Measurements from ENCODE around the gene SLC19A1.

Gene SLC19A1

DNA sequence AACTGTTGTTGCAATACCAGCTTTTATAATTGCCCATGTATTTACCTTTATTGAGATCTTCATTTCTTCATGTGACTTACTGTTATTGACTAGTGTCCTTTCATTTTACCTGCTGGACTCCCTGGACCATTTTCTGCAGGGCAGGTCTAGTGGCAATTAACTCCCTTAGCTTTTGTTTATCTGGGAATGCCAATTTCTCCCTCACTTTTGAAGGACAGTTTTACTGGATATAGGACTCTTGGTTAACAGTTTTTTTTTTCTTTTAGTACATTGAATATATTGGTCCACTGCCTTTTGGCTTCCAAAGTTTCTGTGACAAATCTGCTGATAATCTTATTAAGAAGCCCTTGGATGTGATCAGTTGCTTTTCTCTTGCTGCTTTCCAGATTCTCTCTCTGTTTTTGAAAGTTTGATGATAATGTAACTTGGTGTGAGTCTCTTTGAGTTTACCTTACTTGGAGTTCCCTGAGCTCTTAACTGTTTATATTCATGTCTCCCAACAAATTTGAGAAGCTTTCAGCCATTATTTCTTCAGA is 80.4 kb downstream of the SLC19A1 start:
- DNase-seq = no peak

DNA sequence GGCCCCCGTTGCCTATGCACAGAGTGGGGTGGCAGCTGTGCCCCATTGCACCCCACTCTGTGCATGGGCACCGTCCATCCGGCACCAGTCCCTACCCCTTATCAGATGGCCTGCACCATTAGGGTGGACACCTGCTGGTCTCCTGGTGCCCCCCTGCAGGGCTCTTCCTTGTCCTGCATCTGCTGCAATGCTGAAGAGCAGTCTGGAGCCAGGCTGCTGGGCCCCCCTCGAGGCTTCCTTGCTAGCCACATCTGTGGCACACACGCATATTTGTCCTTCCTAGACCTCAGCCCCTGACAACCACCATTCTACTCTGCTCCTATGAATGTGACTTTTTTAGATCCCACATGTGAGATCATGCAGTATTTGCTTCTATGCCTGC is 80.9 kb downstream of the SLC19A1 start:
- DNase-seq = no peak

DNA sequence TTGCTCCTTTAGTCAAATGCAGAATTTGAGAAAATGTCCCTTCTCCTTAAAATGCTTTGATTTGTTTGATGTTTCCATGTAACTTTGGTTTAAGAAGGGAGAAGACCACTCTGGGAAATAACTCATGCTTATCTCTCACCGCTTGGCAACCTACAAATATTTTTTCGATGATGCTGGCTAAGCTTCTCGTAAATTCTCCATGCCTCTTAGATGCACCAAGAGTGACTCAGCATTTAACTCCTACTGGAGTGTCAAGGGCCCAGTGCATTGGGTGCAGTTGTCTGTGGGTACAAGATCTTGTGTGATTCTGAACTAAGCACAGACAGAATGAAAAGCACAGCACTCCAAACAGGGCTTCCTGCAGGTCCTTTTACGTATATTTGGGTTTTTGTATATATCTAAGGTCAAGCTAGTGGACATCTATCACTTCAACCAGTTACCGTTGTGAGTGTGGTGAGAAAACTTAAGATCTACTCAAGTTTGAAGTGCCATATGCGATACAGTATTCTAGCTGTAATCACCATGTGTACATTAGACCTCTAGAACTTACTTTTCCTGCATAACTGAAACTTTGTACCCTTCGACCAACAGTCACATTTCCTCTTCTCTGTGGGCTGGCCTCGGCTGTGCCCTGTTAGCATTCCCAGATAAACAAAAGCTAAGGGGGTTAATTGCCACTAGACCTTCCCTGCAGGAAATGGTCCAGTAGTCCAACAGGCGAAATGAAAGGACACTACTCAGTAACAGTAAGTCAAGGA is 81.5 kb downstream of the SLC19A1 start:
- no peak for DNase-seq

DNA sequence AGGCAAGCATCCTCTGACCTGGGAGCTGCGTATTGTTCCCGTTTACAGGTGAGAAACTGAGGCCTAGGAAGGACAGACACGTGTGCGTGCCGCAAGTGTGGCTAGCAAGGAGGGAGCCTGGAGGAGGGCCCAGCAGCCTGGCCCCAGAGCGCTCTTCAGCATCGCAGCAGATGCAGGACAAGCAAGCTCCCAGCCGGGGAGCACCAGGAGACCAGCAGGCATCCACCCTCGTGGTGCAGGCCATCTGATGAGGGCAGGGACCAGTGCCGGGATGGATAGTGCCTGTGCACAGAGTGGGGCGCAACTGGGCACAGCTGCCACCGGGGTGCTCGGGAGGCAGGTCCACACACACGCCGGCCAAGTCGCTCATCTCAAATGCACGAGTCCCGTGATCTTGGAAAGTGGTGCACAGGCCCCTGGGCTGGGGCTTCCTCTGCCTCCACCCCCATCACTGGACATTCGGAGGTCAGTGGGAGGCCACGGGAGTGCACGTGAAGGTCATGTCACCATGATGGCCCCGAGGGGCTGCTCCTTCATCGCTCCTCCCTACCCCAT is 82.2 kb downstream of the SLC19A1 start:
- DNase-seq = no peak

DNA sequence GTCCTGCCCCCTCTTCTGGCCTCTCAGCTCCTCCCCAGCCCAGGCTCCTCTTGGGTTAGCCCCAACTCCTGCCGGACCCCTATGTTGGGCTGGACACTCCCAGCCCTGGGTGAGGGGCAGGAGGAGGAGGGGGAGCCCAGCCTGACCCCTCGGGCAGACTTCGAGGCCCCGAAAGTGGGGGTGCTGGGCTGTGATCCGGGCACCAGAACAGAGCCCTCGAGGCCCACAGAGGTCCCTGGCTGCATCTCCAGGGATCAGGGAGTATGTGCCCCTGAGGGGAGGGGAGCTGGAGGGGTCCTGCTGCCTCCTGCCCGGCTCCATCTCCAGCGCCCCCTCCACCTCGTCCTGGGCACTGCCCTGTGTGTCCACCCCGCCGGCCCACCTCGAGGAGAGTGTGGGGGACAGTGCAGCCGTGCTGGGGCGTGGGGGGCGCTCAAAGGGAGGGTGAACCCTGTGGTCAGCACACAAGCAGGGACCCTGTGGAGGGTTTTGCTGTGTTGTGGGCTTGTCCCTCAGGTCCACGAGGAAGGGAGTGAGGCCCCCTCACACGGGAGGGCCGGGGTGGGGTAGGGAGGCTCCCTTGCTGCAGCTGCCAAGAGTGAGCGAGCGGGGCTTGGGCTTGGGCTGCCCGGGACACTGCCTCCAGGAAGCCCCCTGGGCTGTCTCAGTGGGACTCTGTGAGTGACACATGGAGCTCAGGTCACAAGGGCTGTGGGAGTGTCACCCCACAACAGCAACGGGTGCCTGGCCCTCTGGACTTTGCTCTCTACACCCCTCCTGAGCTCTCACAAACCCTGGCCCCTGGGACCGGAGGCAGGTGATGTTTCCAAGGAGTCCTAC is 82.8 kb downstream of the SLC19A1 start:
- no peak for DNase-seq

DNA sequence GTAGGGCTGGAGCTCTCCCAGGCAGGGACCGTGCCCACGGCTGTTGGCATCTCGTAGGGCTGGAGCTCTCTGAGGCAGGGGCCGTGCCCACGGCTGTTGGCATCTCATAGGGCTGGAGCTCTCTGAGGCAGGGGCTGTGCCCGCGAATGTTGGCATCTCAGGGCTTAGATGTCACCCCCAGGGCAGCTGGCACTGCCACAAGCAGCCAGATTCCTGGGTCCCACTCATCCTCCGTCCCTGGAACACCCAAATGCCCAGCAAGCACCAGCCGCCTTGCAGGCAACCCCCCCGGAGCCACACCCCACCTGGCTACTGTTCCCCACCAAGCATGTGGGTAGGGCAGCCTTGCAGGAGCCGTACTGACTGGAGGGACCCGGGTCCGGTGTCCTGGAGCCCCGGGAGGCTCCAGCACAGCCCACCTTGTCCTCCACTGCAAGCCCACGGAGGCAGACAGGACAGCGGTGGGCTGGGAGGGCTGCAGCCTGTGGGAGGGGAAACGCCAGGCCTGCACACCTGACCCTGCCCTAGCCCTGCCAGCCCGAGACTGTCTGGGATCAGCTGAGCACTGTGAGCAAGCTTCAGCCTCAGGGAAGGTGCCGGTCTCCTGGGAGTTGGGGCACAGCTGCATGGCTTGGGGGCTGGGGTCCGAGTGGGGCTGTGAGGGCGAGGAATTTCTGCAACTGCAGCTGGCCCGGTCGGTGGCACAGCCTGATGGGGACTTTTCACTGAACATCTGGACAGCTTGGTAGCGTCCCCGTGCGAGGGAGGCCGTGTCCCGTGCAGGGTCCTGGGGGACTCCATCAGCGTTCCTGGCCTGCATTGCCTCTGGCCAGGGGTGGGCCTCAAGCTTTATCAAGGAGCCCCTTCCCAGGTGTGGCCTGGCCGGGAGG is 83.7 kb downstream of the SLC19A1 start:
- DNase-seq = no peak

DNA sequence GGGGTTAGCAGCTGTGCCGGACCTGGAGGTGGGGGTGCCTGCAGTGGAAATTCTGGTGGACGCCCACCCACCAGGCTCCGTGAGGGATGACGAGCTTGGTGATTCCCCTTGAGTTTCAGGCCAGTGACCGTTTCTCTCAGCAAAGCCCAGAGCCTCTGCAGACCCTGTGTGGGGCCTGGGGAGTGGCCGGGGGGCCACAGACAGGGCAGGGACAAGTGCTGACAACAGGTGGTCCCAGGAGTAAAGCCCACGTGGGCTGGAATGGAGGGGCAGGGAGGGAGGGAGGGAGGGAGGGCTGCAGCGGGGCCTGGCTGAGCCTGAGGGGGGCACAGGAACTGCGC is 84.4 kb downstream of the SLC19A1 start:
- no peak for DNase-seq

DNA sequence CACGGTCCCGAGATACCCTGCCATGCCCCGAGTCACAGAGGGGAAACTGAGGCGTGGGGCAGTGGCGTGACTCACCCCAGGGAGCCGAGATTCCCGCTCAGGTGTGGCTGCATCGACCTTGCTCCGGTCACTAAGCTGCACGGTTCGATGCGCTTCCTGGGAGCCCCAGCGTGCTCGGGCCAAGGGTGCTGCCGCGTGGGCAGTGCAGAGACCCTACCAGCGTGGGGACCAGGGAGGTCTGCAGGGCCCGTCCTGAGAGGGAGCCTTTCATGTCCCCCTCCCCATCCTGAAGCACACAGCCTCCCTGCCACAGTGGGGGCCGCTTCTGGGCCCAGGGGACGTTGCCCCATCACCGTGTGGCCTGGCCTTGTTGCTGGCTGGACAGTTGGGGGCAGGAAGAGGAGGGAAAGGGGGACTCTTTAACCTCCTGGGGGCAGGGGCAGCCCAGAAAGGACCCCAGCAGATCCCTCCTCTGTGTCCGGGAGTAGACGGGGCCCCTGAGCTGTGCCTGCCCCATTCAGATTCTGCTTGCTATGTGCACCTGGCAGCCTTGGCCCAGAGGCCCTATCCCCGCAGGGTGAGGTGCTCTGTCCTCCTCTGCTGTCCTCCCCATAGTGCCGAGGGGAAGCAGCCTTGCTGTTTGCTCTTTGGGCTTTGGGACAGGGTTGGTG is 84.9 kb downstream of the SLC19A1 start:
- DNase-seq = no peak

DNA sequence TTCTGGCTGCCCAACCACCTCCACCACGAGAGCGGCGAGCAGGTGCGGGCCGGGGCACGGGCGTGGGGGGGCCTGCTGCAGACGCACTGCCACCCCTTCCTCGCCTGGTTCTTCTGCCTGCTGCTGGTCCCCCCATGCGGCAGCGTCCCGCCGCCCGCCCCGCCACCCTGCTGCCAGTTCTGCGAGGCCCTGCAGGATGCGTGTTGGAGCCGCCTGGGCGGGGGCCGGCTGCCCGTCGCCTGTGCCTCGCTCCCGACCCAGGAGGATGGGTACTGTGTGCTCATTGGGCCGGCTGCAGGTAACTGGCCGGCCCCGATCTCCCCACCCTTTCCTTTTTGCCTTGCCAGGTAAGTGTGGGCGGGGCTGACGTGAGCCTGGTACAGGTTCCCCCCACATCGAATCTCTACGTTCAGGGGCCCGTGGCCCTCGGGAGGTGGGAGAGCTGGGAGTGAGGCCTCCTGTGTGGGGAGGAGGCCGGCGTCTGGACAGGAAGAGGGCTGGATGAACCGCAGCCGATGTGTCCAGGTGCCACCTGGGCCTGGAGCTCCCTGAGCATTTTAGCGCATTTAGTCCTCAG is 85.6 kb downstream of the SLC19A1 start:
- no peak for DNase-seq

DNA sequence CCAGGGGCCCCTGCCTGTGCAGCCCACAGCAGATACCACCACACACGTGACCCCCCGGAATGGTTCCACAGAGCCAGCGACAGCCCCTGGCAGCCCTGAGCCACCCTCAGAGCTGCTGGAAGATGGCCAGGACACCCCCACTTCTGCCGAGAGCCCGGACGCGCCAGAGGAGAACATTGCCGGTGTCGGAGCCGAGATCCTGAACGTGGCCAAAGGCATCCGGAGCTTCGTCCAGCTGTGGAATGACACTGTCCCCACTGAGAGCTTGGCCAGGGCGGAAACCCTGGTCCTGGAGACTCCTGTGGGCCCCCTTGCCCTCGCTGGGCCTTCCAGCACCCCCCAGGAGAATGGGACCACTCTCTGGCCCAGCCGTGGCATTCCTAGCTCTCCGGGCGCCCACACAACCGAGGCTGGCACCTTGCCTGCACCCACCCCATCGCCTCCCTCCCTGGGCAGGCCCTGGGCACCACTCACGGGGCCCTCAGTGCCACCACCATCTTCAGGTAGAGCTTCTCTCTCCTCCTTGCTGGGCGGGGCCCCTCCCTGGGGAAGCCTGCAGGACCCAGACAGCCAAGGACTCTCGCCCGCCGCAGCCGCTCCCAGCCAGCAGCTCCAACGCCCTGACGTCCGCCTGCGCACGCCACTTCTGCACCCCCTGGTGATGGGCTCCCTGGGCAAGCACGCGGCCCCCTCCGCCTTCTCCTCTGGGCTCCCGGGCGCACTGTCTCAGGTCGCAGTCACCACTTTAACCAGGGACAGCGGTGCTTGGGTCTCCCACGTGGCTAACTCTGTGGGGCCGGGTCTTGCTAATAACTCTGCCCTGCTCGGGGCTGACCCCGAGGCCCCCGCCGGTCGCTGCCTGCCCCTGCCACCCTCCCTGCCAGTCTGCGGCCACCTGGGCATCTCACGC is 86.3 kb downstream of the SLC19A1 start:
- no peak for DNase-seq

DNA sequence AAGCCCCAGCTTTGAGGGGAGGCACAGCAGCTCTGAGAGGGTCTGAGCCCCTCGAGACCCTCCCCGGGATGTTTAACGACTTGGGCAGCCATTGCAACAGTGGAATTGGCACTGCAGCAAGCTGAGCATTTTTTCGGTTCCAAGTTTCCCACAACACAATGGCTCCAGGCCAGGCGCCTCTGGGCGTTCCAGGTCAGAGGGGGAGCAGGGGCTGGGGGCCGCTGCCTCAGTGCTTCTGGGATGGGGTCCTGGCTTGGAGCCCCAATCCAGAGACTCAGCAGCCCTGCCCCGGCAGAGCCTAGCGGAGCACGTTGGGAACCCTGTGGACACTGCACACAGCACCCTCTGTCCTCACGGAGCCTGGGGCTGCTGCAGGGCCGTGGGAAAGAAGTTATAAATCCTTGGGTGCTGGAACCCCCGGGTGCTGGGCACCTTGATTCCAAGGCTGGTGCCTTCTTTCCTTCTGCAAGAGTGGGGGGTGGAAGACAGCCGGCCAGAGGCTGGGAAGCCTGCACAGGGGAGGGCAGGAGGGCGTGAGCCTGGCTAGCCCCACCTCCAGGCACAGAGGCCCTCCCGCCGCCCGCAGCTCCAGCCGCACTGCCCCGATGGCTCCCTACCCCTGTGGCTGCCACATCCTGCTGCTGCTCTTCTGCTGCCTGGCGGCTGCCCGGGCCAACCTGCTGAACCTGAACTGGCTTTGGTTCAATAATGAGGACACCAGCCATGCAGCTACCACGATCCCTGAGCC is 87.1 kb downstream of the SLC19A1 start:
- no peak for DNase-seq

DNA sequence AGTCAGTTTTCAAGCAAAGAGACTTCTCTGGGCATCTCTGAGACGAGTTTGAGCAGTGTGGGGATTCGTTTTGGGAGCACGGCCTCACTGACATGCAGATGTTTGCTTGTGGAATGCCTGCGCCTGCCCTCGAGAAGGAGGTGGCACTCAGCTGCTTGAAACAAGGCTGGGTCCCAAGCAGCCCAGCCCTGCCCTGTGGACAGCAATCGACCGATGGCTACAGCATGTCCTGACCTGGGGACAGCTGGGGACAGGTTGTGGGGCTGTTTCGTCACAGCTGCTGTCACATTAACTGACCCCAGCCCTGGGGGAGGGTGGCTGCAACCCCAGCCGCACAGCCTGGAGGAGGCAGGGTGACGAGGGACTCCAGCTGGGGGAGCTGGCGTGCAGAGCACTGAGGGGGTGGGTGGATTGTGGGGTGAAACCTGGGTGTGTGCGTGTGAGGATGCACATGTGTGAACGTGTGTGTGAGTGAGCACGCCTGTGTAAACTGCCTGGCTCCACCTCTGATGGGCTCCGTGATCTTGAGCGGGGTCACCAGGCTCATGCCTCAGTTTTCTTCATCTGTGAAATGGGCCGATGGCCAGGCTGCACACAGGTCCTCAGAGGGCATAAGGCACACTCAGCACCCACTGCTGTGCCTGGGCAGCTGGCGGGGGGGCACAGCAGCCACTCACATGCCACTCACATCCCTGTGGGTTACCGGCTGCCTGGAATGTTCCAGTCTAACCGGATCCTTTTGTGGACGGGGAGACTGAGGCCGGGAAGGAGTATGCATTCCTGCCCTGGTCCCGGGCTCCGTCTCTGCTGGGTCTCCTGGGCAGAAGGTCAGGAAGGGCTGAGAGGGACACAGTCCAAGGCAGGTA is 87.9 kb downstream of the SLC19A1 start:
- DNase-seq = no peak

DNA sequence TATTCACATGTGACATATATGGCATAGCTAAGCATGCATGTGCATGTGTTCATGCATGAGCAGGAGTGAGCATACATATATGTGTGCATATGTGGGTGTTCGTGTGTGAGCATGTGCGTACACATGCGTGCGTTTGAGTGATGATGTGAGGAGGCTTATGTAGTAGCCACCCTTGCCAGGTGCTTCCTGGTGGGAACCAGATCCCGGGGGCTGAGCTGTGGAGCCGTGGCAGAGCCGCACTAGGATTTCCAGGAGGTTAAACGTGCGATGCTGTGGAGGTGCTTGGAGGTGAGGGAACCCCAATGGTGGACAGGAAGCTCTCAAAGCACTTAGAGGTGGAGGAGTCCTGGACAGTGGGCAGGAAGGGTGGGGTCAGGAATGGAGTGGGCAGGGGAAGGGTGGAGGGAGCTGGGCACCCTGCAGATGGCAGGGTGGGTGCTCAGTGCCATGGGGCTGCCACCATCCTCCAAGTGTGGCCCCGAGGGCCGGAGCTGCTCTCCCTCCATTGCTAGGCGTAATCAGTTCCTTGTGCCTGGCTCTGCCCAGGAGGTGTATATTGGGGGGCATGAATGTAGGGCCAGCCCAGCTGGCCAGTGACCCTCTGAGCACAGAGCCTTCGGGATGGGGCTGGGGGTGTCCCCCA is 88.8 kb downstream of the SLC19A1 start:
- no peak for DNase-seq

DNA sequence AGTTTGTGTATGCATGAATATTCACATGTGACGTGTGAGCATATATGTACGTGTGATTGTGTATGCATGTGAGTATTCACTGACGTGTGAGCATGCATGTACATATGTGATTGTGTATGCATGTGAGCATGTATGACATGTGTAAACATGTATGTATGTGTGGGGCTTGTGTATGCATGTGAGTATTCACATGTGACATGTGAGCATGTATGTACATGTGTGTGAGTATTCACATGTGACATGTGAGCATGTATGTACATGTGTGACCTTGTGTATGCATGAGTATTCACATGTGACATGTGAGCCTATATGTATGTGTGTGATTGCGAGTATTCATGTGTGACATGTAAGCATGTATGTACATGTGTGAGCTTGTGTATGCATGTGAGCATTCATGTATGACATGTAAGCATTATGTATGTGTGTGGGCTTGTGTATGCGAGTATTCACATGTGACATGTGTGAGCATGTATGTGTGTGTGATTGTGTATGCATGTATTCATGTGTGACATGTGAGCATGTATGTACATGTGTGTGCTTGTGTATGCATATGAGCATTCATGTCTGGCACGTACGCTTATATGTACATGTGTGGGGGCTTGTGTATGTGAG is 89.4 kb downstream of the SLC19A1 start:
- DNase-seq = no peak

DNA sequence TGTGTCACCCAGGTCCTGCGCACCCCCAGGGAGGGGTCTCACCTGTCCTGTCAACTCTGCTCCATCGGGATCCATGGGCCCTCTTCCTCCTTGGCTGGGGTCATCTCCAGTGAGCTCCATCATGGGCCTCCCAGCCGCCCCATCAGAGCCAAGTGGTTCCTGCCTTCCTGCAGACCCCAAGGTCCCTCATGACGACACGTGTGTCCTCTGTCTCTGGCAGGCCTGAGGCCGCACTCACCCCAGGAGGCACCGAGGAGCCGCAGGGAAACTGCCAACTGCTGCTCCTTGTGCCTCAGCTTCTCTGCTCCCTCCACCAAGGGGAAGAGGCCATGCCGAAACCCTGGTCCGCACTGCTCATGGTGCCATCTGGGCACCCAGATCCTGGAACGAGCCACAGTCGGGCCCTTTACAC is 90.5 kb downstream of the SLC19A1 start:
- DNase-seq = no peak

DNA sequence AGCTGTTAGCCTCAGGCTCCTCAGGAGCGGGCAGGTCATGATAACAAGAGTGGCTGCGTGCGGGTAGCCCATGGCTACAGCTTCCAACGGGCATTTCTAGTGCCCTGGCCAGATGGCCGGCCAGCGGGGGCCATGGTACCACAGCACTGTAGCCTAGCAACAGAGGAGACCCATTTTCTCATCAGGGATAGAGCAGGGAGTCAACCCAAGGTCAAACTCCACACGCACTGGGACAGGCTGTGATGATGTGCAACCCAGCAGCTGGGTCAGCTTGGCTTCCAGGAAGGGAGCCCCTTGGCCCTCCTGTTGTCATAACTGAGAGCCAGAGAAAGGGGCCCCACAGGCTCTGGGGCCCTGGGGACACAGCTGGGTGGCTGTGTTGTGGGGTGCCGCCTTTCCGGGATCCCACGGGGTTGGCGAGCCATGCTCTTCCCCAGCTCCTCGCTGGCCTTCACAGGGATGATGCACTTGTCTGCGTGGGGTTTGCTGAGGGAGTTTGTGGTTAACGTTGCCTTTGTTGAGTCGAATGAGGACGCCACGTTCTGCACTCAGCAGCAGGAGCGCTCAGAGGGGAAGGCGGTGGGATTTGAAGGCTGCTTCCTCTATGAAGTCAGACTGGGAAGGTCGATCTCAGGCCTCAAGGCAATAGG is 91.0 kb downstream of the SLC19A1 start:
- no peak for DNase-seq

DNA sequence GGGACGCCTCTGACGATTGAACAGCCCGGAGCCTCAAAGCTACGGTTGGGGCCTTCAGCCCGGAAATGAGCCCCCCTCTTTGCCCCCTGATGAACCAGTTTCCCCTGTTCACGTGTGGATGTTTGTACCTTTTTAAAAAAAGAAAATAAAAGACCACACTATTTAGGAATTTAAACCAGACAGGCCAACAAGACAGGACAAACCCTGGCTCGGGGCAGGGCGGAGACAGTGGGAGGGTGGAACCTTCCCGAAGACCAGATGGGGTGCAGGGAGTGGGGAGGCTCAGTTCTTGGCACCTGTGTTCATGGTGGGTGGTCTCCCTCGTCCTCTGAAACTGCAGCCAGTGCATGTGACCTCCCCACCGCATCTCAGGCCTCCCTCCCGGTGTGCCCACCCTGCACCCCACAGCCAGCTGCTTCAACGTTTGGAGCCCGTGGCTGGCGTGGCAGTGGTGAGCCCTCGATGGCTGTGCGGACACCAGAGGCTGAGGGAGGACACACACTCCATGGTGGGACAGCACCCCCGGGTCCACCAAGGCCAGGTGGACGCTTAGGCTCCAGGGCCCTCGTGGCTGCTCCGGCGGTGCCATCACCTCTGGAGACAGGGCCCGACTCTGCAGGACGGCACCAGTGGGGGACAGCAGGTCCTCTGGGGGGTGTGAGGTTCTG is 91.7 kb downstream of the SLC19A1 start:
- no peak for DNase-seq
